ENCODE measurements around the gene FBN3.
"Not testable (repeated sequence)": the region's sequence is repeated elsewhere in the genome, so short reads cannot be mapped to it uniquely, and the experiment has no call there.

The FBN3 gene

DNA sequence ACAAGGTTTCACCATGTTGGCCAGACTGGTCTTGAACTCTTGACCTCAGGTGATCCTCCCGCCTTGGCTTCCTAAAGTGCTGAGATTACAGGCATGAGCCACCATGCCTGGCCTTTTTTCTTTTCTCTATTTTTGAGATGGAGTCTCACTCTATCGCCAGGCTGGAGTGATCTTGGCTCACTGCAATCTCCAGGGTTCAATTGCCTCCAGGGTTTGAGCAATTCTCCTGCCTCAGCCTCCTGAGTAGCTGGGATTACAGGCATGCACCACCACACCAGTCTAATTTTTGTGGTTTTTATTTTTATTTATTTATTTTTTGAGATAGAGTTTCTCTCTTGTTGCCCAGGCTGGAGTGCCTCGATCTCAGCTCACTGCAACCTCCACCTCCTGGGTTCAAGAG, 125.1 kb downstream of the FBN3 start:
- not testable (repeated sequence) for H3K27me3 ChIP-seq (ENCODE audit: control insufficient read depth in 1 of 2, insufficient read depth in 2 of 2, low read length in 2 of 2); H3K9me3 ChIP-seq (ENCODE audit: control insufficient read depth in 1 of 2, low read length in 2 of 2); H3K9ac ChIP-seq (ENCODE audit: low read depth in 1 of 2, low read length in 2 of 2); H3K4me3 ChIP-seq (ENCODE audit: low read depth in 1 of 2, low read length in 2 of 2); H3K27ac ChIP-seq (ENCODE audit: low read depth, low read length); H3K36me3 ChIP-seq (ENCODE audit: control insufficient read depth in 1 of 2, insufficient read depth in 2 of 2, low read length in 2 of 2)
- peaks cover 21 to 24% of the 10 kb centered on the region in 2 donors for H3K4me1 ChIP-seq (ENCODE audit: control insufficient read depth in 1 of 2, insufficient read depth in 2 of 2, low read length in 2 of 2)

- H3K27me3 ChIP-seq (ENCODE audit: control insufficient read depth in 1 of 2, insufficient read depth in 2 of 2, low read length in 2 of 2): no peaks in the 10 kb centered on the region
- H3K9me3 ChIP-seq (ENCODE audit: control insufficient read depth in 1 of 2, low read length in 2 of 2): no peaks in the 10 kb centered on the region
- H3K4me3 ChIP-seq (ENCODE audit: low read depth in 1 of 2, low read length in 2 of 2): no peak overlapping the region
- no peaks in the 10 kb centered on the region for H3K36me3 ChIP-seq (ENCODE audit: control insufficient read depth in 1 of 2, insufficient read depth in 2 of 2, low read length in 2 of 2)
- H3K9ac ChIP-seq (ENCODE audit: low read depth in 1 of 2, low read length in 2 of 2): no peak overlapping the region
- H3K27ac ChIP-seq (ENCODE audit: low read depth, low read length): no peak overlapping the region
- peaks cover 12 to 16% of the 10 kb centered on the region in 2 donors for H3K4me1 ChIP-seq (ENCODE audit: control insufficient read depth in 1 of 2, insufficient read depth in 2 of 2, low read length in 2 of 2)
Observed at GRCh38 chr19:8023371-8023770, 126.0 kb downstream of the FBN3 start.

GRCh38 chr19:8022275-8022674, 127.1 kb downstream of the FBN3 start:
- no peak overlapping the region for H3K4me3 ChIP-seq (ENCODE audit: low read depth in 1 of 2, low read length in 2 of 2)
- no peak overlapping the region for H3K9ac ChIP-seq (ENCODE audit: low read depth in 1 of 2, low read length in 2 of 2)

GRCh38 chr19:8021374-8021773, 128.0 kb downstream of the FBN3 start:
- H3K4me1 ChIP-seq (ENCODE audit: control insufficient read depth in 1 of 2, insufficient read depth in 2 of 2, low read length in 2 of 2): peaks cover 5 to 14% of the 10 kb centered on the region in 2 donors
- H3K9me3 ChIP-seq (ENCODE audit: control insufficient read depth in 1 of 2, low read length in 2 of 2): no peaks in the 10 kb centered on the region
- H3K4me3 ChIP-seq (ENCODE audit: low read depth in 1 of 2, low read length in 2 of 2): no peak overlapping the region
- no peak overlapping the region for H3K27ac ChIP-seq (ENCODE audit: low read depth, low read length)
- H3K36me3 ChIP-seq (ENCODE audit: control insufficient read depth in 1 of 2, insufficient read depth in 2 of 2, low read length in 2 of 2): no peaks in the 10 kb centered on the region
- no peak overlapping the region for H3K9ac ChIP-seq (ENCODE audit: low read depth in 1 of 2, low read length in 2 of 2)
- H3K27me3 ChIP-seq (ENCODE audit: control insufficient read depth in 1 of 2, insufficient read depth in 2 of 2, low read length in 2 of 2): no peaks in the 10 kb centered on the region

More at GRCh38 chr19:8022275-8022674, 127.1 kb downstream of the FBN3 start:
- H3K27ac ChIP-seq (ENCODE audit: low read depth, low read length): no peak overlapping the region
- H3K9me3 ChIP-seq (ENCODE audit: control insufficient read depth in 1 of 2, low read length in 2 of 2): no peaks in the 10 kb centered on the region
- no peaks in the 10 kb centered on the region for H3K36me3 ChIP-seq (ENCODE audit: control insufficient read depth in 1 of 2, insufficient read depth in 2 of 2, low read length in 2 of 2)
- peaks cover 9 to 14% of the 10 kb centered on the region in 2 donors for H3K4me1 ChIP-seq (ENCODE audit: control insufficient read depth in 1 of 2, insufficient read depth in 2 of 2, low read length in 2 of 2)
- H3K27me3 ChIP-seq (ENCODE audit: control insufficient read depth in 1 of 2, insufficient read depth in 2 of 2, low read length in 2 of 2): no peaks in the 10 kb centered on the region

DNA sequence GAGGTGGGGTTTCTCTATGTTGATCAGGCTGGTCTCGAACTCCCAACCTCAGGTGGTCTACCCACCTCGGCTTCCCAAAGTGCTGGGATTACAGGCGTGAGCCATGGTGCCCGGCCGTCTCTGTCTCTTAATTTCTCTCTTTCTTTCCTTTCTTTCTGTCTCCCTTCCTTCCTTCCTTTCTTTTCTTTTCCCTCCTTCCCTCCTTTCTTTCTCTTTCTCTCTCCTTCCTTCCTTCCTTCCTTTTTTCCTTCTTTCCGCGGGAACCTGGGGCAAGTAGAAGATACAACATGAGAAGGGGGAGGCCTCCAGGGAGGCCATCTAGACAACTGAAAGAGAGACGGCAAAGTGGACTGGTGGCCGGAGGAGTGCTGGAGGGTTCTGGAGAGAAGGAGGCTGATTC, 128.7 kb downstream of the FBN3 start:
- H3K27me3 ChIP-seq (ENCODE audit: control insufficient read depth in 1 of 2, insufficient read depth in 2 of 2, low read length in 2 of 2): no peaks in the 10 kb centered on the region
- H3K4me3 ChIP-seq (ENCODE audit: low read depth in 1 of 2, low read length in 2 of 2): no peak overlapping the region
- H3K4me1 ChIP-seq (ENCODE audit: control insufficient read depth in 1 of 2, insufficient read depth in 2 of 2, low read length in 2 of 2): peaks cover 5 to 13% of the 10 kb centered on the region in 2 donors
- no peaks in the 10 kb centered on the region for H3K9me3 ChIP-seq (ENCODE audit: control insufficient read depth in 1 of 2, low read length in 2 of 2)
- H3K27ac ChIP-seq (ENCODE audit: low read depth, low read length): no peak overlapping the region
- no peak overlapping the region for H3K9ac ChIP-seq (ENCODE audit: low read depth in 1 of 2, low read length in 2 of 2)
- H3K36me3 ChIP-seq (ENCODE audit: control insufficient read depth in 1 of 2, insufficient read depth in 2 of 2, low read length in 2 of 2): no peaks in the 10 kb centered on the region

DNA sequence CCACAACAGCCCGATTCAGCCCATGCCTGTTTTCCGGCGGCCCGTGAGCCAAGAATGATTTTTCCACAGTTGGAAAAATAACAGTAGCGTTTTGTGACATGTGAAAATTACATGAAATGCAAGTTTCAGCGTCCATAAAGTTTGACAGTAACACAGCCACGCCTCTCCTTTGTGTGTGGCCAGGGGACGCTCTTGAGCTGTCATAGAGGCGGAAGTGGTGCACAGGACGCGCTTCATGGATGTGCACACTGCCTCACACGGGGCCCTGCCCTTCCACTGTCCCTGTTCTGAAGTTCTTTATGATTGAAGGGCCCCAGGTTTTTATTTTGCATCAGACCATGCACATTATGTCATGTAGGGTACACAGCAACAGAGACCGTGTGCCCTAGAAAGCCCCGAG, 131.6 kb downstream of the FBN3 start:
- peaks cover 0 to 8% of the 10 kb centered on the region in 2 donors for H3K4me1 ChIP-seq (ENCODE audit: control insufficient read depth in 1 of 2, insufficient read depth in 2 of 2, low read length in 2 of 2)

More for the DNA sequence above, 131.6 kb downstream of the FBN3 start:
- Histone ChIP-seq H3K9me3 (ENCODE audit: control insufficient read depth in 1 of 2, low read length in 2 of 2) (no peaks in the 10 kb centered on the region), H3K4me3 (ENCODE audit: low read depth in 1 of 2, low read length in 2 of 2) (no peak overlapping the region), H3K9ac (ENCODE audit: low read depth in 1 of 2, low read length in 2 of 2) (no peak overlapping the region), H3K36me3 (ENCODE audit: control insufficient read depth in 1 of 2, insufficient read depth in 2 of 2, low read length in 2 of 2) (no peaks in the 10 kb centered on the region), H3K27me3 (ENCODE audit: control insufficient read depth in 1 of 2, insufficient read depth in 2 of 2, low read length in 2 of 2) (no peaks in the 10 kb centered on the region), H3K27ac (ENCODE audit: low read depth, low read length) (no peak overlapping the region)
